Esophagus mucosa (tissue), 1 donor: ENCODE data around the gene CPTP. TPM values are rescaled to one million over a fixed set of nuclear protein-coding genes. Genes with fewer than 3 reads are reported as not detected.
A peak's percentile ranks its signal among the peaks of the same experiment; 100 is the strongest.
"Not testable (repeated sequence)": the region's sequence is repeated elsewhere in the genome, so short reads cannot be mapped to it uniquely, and the experiment has no call there.

Experiments used
- ATAC-seq: fragments of 200-7000 bp; cut with Tn5 transposase; one replicate; pipeline ENCODE4 v1.9.1; 2020
- total RNA-seq: library from RNA; stranded (reverse); gene quantifications from one replicate; pipeline ENCODE4 v1.2.4, GENCODE V29; 2023
- donor health status: DM: yes; HTN: yes; CAD: no.

Gene CPTP
- total RNA-seq, 1 donor from 2014 or later, result 25.1 TPM

DNA sequence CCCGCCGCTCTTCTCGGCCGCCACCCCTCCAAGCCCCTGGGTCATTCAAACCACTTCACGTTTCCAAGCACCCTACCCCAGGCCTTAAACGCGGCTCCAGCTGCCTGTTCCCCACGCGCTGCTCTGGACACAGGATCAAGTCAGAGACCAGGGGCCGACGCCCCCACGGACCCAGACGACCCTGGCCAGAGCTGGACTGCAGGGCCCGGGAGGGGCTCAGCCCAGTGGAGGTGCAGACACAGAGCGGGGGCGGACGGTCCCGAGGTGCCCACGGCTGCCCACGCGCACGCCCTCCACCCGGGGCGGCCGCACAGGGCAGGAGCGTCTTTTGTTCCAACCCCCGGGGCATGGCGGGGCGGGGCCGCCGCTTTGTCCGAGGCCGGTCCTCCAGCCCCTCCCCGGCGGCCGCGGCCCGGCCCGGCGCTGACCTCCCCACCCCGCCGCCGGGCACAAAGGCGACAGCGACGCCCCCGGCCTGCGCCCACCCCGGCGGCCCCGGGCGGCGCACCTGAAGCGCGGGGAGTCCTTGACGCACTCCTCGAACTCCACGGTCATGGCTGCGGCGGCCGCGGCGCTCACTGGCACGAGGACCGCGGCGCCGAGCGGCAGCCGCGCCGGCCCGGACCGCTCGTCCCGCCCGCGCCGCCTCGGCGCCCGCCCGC is 17.2 kb upstream of the CPTP start:
- ATAC-seq, result no peak

DNA sequence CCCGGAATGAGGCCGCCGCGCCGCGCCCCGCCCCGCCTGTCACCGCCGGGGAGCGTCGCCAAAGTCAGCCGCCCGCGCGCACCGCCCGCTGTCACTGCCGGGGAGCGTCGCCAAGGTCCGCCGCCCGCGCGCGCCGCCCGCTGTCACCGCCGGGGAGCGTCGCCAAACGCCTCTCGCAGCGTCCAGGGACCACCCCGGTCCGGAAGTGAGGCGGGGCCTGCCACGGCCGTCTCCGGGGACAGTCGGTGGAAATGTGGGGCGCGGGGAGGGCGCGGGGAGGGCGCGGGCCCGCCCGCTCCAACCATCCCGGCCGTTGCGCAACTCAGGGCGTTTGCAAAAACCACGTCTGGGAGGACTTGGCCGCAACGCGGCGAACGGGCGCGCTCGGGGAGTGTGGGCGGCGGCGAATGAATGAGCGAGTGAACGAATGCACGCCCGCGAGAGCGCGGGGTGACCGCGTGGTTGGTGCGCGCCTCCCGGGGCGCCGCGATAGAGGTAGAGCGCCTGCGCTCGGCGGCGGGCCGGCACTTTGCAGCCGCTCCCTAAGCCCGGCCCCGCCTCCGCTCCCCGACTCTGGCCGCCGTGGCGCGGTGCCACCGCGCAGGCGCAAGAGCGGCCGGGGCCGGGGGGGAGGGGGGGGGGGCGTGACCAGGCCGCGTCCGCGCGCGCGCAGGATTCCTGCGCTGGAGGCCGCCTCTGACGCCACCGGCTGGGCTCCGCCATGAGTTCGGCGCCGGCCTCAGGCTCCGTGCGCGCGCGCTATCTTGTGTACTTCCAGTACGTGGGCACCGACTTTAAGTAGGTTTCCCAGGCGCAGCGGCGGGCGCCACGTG is 16.5 kb upstream of the CPTP start, which contains the start of the genes ACAP3 and PUSL1:
Gene ACAP3, minus strand, starts transcription at position 8 of the 833 bp plus-strand sequence. CDS start 115 bp downstream, outside the sequence.
Gene PUSL1, plus strand, starts transcription at position 675 of the 833 bp plus-strand sequence. Its CDS starts 47 bp downstream, at position 722.
- peak; percentile 67 for ATAC-seq

- no peak for ATAC-seq
These were observed 15.8 kb upstream of the CPTP start for GRCh38 chr1:1308756-1309250.

- no peak for ATAC-seq
These were observed 15.1 kb upstream of the CPTP start for GRCh38 chr1:1309251-1310108.

- ATAC-seq, result no peak
These were observed 14.6 kb upstream of the CPTP start for GRCh38 chr1:1310109-1310385.

GRCh38 chr1:1310476-1311053 is 14.0 kb upstream of the CPTP start:
- ATAC-seq, result peak; percentile 8

DNA sequence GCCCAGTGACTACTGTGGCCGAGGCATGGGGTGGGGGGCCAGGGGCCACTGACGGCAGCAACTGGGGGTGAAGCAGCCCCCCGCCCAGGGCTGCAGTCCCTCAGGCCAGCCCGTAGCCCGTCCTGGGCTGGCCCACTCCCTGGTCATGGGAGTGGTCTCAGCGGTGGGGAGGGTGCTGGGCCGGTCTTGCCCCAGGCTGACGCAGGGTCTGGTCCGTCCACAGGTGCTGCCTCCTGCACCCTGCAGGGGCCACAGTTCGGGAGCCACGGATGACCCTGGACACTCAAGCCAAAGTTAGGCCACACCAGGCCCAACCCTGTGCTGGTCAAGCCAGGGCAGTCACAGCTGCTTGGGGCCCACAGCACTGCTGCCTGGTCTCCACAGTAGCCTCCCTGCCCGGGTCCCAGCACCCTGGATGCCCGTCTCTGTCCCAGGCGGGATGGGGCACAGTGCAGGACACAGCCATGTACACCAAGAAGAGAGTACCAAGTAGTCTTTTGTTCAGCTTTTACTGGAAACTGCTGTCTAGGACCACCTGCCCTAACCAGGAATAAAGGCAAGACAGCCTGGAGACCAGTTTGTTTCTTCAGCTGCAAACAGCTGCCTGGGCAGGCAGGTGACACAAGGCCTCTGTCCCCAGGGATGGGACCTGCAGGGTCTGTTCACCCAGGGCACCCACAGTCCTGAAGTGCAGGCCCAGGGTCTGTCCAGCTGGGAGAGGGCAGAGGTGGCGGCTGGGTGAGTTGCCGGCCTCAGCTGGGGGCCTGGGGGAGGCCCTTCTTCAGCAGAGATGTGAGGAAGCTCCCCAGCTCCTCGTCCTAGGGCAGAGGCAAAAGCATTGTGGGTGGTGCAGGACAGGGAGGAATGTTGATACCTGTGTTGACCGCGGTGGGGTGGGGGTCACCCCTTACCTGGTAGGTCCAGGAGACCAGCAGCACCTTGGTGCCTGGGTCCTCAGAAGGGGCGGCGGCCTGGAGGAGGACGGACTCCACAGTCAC is 13.2 kb upstream of the CPTP start:
- ATAC-seq, result no peak

DNA sequence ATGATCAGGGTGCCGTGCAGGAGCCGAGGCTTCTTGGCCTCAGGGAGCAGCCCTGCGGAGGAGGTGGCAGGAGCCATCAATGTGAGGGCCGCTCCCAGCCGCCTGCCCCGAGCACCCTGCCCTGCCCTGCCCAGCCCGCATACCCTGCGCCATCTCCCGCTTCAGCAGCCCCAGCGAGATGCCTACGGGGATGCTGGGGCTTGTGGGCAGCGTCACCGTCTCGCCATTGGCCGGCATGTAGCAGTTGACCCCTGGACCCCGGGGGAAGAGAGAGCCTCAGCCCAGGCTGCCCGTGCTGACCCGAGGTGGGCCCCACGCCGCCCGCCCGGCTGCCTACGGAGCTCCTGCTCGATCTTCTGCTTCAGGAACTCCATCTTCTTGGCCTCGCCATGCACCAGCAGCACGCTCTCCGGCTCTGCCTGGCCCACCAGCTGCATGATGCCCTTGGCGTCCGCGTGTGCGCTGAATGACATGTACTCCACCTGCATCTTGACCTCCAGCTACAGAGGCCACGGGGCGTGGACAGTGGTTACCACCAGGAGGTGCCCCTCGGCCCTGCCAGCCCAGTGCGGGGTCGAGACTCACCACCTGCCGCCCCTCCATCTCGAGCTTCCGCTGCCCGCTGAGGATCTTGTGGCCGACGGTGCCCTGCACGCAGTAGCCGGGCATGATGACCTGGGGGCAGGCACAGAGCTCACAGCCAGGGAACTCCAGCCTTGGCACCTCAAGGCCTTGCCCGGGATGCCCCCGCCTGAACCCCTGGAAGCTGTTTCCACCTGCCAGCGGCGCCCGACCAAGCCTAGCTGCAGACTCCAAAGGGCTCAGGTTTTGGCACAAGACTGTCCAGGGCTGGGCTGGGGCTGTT is 11.9 kb upstream of the CPTP start:
- ATAC-seq, result no peak

DNA sequence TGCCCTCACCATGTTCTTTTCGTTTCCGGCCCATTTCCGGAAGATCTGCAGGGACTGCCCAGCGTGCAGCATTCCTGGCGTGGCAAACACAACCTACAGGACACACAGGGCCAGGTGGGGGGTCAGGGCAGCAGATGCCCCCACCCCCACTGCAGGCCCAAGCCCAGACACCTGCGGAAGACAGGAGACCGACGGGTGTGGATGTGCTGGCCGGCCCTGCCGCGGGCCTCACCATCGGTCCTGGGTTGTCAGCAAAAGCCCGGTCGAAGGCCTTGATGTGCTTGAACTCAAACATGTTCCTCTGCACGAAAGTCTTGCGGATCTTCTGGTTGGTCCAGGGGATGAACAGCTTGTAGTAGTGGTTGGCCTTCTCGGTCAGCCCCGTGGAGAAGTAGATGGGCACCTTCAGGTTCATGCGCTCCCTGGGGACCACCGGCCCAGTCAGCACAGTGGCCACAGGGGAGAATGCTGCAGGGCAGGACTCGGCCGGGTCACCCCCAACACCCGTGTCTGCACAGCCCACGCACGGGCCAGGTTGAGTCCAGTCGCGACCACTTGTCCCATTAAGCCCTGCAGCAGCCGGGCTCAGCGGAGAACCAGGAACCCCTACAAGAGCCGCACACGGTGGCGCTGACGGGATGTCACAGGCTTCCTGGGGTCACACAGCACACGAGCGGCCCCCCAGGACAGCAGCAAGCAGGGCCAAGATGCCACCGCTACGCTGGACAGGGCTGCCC is 10.9 kb upstream of the CPTP start:
- ATAC-seq, result no peak

GRCh38 chr1:1314237-1314586 is 10.4 kb upstream of the CPTP start:
- ATAC-seq, result no peak

DNA sequence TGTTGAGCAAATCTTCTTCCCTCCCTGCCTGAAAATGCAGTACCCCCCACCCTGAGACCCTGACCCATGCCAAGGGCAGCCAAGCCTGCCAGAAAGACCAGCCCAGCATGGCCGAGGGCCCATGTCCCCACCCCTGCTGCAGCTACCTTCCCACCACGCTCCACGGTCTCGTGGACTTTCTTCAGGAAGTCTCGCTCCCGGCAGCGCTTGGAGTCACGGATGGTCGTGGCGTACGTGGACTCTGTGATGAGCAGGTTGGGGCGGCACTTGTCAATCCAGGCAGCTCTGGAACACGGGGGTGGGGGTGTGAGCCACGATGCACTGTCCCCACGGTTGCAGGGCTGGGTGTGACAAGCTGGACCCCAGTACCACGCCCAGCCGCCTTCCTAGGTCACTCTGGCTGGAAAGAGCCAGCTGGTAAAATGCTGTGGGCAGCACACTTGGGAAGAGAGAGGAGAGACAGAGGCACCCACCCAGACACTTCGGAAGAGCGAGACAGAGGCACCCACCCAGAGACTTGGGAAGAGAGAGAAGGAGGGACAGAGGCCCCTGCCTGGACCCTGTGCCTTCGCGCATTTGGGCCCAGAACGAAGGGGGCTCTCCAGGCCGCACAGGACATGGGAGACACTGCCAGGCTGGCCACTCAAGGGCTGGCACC is 9.8 kb upstream of the CPTP start:
- no peak for ATAC-seq

- no peak for ATAC-seq
These were observed 9.1 kb upstream of the CPTP start for GRCh38 chr1:1315435-1315954.

GRCh38 chr1:1316199-1316598 is 8.4 kb upstream of the CPTP start:
- ATAC-seq, result not testable (repeated sequence)

DNA sequence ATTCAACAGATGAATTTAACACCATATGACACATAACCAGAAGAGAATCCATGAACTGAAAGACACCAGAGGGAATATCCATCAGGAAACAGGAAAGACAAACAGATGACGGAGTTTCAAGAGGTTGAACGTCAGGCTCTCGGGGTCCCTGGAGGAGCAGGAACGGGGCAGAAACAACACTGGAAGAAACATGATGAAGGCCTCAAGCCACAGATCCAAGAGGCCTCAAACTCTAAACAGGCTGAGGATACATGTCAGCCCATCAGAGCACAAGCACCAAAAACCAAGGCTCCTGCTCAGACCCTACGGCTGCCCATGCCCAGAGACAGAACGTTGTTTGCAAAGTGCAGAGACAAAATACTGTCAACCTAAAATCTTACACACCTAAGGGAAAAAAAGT is 7.2 kb upstream of the CPTP start:
- no peak for ATAC-seq

DNA sequence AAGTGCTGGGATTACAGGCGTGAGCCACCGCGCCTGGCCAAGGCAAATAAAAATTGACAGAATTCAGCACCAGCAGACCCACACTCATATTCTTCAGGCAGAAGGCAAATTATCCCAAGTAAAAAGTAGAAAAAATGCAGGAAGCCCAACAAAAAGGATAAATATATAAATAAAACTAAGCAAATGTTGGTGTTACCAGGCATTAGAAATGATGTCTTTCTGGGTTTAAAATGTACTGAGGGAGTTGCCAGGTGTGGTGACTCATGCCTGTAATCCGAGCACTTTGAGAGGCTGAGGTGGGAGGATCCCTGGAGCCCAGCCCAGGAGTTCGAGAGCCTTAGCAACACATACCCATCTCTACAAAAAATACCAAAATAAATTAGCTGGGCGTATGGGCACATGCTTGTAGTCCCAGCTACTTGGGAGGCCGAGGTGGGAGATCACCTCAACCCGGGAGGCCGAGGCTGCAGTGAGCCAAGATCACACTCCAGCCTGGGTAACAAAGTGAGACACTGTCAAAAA is 6.4 kb upstream of the CPTP start:
- ATAC-seq, result peak; percentile 72

DNA sequence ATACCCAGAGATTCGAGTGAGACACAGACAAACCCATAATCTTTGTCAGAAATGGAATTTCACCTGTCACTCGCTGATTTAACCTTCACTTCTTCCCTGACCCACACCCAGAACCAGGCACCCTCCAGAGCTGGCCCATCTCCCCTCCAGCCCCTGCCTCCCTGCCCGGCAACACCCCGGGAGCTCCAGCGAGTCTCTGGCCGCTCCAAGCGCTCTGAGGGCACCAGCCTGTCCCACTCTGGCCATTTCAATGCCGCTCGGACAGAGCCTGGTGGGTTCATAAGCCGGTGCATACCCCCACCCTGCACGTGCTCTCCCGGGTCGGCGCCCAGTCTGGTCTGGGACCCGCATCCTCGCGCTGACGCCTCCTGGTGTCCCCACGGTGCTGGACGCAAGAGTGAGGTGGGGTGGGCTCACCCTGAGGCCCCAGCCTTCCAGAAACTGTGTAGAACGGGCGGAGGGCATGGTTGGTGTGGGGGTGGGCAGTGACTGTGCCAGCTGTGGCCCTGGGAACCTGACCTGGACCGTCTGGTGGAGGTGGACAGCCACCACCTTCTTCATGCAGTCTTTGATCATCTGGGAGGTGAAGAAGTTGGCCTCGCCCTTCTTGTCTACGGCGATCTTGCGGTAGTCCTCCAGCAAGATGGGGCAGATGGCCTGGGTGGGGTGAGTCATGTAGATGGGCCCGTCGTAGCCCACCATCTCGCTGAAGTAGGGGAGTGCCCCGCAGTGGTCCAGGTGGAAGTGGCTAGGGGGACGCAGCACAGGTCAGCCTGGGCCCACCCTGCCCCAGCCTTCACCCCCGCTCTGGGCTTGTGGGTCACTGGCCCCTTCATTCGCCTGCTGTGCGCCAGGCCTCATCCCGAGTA is 5.6 kb upstream of the CPTP start:
- ATAC-seq, result peak; percentile 2

GRCh38 chr1:1319646-1319941 is 5.0 kb upstream of the CPTP start:
- no peak for ATAC-seq
